CD4-positive, alpha-beta T cell treated with Interleukin-10 for 1 hour (primary cell): ENCODE data around the gene TMEM131L.
A peak's percentile ranks its signal among the peaks of the same experiment; 100 is the strongest.
"Not testable (repeated sequence)": the region's sequence is repeated elsewhere in the genome, so short reads cannot be mapped to it uniquely, and the experiment has no call there.

Experiments used
- DNase-seq: peaks from one replicate; pipeline ENCODE4 v3.0.0-alpha.2; 2020

Gene TMEM131L

DNA sequence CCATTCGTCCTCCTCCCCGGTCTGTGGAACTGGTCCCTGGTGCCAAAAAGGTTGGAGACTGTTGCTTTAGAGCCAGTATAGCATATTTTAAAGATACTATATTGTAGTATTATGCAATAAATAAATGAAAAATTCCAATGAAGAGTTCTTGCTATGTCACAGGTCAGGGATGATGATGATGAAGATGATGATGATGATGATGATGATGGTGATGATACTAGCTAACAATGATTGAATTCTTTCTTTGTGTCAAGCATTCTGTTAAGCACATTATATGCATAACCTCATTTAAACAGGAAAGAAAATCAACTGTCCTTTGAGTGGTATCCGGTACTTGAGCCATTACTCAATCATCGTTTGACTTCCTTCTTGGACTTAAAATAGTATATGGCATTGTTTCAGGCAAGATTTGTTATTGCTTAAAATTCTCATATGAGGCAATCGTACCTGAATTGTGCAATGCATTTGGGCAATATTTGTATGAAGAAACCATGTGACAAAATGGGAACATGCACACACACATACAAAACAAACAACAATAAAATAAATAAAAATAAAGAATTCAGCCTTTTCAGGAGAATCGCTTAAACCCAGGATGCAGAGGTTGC, 195.2 kb downstream of the TMEM131L start:
- DNase-seq, result no peak

DNA sequence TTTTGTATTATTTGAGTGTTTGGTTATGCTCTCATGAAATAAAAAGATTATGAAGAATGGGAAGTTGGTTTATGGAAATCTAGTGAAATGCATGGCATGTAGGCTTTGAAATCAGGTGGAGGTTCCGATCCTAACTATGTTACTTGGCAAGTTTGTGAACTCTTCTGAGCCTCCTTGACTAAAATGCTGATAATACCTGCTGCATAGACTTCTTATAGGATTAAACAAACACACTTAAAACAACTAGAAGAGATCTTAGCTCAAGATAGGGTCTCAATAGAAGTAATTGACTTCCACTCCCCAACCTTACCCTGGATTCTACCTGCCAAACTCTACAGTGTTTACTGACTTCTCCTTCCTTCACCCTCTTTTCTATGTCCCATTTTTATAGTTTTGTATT, 195.7 kb downstream of the TMEM131L start:
- DNase-seq, result no peak

DNA sequence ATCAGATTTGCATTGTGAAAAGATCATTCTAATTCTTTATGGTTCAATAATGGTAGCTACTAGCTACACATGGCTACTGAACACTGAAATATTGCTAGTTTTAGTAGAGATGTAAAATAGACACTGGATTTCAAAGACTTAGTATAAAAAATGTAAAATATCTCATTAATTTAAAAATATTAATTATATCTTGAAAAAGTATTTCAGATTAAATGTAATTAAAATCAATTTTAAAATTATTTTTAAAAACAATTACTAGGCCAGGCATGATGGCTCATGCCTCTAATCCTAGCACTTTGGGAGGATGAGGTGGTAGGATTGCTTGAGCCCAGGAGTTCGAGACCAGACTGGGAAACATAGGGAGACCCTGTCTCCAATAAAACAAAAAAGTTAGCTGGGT, 197.5 kb downstream of the TMEM131L start:
- DNase-seq, result no peak

DNA sequence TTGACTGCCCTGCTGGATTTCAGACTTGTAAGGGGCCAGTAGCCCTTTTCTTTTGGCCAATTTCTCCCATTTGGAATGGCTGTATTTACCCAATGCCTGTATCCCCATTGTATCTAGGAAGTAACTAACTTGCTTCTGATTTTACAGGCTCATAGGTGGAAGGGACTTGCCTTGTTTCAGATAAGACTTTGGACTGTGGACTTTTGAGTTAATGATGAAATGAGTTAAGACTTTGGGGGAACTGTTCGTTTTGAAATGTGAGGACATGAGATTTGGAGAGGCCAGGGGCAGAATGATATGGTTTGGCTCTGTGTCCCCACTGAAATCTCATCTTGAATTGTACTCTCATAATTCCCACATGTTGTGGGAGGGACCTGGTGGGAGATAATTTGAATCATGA, 200.3 kb downstream of the TMEM131L start:
- DNase-seq, result not testable (repeated sequence)

DNA sequence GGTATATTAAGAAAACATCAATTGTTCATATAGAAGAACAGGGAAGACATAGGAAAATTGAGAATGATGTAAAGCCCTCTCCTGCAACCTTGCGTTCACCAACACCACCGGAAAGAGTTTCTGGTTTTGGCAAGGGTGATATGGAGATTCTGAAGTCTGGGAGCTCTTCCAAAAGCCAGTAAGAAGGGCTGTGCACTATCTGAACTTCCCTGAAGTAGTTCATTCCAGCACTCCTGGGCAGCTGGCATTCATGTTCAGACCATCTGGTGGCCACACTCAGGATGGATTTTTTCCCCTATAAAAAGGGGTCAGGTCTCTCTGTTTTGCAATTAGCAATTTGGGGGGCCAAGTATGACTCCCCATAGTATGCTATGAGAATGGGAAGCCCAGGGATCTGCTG, 202.5 kb downstream of the TMEM131L start:
- no peak for DNase-seq

DNA sequence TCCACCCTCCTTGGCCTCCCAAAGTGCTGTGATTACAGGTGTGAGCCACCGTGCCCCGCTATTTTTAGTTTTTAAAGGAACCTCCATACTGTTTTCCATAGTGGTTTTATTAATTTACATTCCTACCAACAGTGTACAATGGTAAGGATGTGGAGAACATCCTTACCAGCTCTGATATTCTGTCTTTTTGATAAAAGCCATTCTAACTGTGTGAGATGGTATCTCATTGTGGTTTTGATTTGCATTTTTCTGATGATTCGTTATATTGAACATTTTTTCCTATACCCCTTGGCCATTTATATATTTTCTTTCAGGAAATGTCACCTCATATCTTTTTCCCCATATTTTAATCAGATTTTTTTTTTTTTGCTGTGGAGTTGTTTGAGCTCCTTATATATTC, 203.7 kb downstream of the TMEM131L start:
- DNase-seq, result no peak

DNA sequence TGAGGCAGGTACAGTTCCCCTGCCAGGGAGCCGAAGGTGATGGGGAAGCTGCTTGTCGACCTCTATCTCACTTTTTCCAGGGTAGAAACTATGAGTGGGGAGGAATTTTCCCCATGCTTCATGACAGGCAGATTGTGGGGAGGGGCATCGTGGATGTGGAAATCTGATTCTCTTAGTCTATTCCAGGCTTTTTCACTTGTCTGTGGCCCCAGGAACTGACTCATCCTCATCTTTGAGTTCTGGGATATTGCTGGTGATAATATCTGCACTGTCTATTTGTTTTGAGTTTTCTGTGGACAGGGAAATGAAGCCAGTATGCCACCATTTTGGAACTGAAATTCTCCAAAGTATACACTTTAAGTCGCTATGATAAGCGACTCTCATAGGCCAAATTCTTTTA, 210.3 kb downstream of the TMEM131L start:
- DNase-seq, result no peak

DNA sequence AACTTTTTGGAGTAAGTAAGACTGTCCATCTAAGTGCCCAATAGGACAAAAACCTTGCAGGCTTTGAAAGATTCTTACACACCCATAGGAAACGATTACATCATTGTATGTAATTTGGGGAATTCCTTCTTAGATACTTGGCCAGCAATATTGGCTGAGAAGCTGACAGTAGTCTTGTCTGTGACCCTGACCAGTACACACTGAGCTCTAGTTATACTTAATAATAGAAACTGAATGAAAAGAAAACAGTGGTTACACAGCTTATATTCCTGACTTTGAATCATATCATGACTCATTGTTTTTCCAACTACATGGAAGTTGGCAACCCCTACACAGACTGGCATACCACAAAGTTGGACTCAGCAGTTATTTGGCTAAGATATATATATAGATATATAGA, 210.8 kb downstream of the TMEM131L start:
- no peak for DNase-seq

DNA sequence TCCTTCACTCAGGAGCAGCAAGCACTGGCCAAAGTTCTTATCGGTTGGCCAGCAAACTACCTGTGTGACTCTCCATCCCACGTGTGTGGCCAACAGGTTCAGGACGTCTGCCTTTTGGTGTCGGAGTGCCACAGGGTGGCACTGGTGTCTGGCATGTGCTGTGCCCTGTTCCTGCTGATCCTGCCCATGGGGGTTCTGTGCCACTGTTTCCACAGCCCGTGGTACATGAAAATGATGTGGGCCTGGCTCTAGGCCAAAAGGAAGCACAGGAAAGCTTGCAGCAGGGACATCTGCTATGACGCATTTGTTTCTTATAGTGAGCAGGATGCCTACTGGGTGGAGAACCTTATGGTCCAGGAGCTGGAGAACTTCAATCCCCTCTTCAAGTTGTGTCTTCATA, 213.3 kb downstream of the TMEM131L start:
- no peak for DNase-seq

DNA sequence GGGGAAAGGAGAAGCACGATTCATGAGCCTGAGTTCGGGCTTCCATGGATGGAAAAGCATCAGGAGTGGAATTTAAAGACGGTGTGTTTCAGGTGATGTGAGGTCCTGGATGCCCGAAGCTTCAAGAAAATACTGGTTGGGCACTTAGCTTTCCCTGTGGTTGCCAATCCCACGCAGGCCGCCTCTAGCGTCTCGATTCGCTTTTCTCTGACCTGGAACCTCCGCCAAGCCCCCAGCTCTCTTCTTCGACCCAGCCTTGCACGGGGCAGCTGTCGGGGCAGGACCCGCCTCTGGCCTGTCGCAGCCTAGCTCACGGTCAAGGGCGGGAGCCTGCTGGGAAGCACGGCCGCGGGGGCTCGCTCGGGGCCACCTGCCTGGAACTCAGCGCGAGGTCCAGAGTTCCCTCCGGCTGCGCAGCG, 217.6 kb downstream of the TMEM131L start:
- DNase-seq, result no peak

DNA sequence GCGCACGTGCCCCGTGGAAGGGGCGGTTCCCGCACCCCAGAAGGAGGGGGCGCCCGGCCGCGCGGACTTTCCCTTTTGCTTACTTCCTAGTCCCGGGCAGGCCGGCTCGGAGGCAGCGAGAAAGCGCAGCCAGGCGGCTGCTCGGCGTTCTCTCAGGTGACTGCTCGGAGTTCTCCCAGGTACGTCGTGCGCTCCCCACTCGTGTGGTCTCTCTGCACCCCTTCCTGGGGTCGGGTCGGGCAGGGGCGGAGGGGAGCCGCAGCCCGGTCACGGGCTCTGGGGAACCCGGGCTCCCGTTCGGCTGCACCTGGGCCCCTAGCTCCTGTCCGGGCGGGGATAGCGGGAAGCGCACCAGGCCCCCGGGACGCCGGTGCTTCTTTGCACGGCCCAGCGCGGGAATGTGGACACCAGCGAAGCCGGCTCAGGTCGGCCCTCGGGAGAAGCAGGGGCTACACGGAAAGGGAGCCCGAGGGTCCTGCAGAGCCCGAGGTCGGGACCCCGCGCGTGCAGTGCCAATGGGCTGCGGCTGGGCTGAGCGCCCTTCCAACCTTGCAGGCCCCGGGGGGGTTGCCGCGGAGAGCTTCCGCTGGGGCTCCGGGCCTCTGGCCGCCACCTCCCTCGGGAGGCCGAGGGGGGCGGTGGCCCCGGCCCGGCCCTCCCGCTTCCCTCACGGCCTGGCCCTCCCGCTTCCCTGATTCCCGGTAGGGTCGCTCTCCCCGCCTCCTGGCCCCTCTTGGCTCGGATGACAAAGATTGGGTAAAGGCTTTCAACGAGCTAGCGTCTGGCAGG, 218.2 kb downstream of the TMEM131L start, which contains the start of gene TLR2:
Gene TLR2 (plus strand): TSS at position 99 of the 789 bp plus-strand sequence. CDS start 18,628 bp downstream, outside the sequence.
- peak; percentile 70 for DNase-seq

DNA sequence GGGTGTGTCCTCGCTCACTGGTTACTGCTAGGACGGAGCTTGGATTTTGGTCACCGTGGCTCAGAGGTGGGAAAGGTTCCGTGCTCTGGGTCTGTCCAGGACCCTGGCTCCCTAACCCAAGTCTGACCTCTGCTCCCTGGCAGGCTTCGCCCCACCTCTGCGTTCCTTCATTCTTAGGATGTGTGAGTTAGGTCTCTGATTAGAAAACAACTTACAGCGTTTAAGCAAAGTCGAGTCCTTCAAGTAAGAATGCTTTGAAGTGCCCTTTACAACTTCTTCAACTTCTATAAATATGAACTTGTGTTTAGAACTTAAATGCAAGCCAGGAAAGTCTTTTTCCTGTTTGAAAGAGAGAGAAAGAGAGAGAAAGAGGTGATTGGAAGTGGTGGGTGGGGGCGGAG, 218.8 kb downstream of the TMEM131L start:
- no peak for DNase-seq
